Tibial nerve (tissue), 4 donors: ENCODE data around the gene SLC13A4. TPM values are rescaled to one million over a fixed set of nuclear protein-coding genes. Genes with fewer than 3 reads are reported as not detected.

Source experiments
- DNase-seq, 2 donors: peaks; one replicate each; pipeline ENCODE4 v3.0.0-alpha.2; 2019; ENCODE audit warnings: low spot score in 2 of 2
- H3K27ac ChIP-seq, 4 donors: fragments of 200-600 bp; sonication (generic) in 3 of 4; one replicate each; pipeline ENCODE4 v1.5.1; 2017 to 2019; ENCODE audit warnings: mild to moderate bottlenecking in 1 of 4
- H3K27me3 ChIP-seq, 2 donors: fragments of 200-600 bp; sonication (generic) in 1 of 2; one replicate each; pipeline versions ENCODE4 v1.5.1 to v1.6.0; 2017 to 2019
- H3K36me3 ChIP-seq, 3 donors: fragments of 200-600 bp; sonication (generic); one replicate each; pipeline ENCODE4 v1.5.1; 2018 to 2019
- H3K4me1 ChIP-seq, 4 donors: fragments of 200-600 bp; sonication (generic) in 3 of 4; one replicate each; pipeline ENCODE4 v1.5.1; 2017 to 2019
- H3K4me3 ChIP-seq, 4 donors: fragments of 200-600 bp; sonication (generic) in 3 of 4; one replicate each; pipeline ENCODE4 v1.5.1; 2017 to 2019; ENCODE audit warnings: mild to moderate bottlenecking in 1 of 4, moderate library complexity in 1 of 4
- H3K9me3 ChIP-seq, 4 donors: fragments of 200-600 bp; sonication (generic) in 3 of 4; one replicate each; pipeline ENCODE4 v1.5.1; 2017 to 2019
- EP300 ChIP-seq, 2 donors: sonication (generic); formaldehyde crosslinking; IDR thresholded peaks; one replicate each; pipeline ENCODE4 v1.6.1; 2017; ENCODE audit warnings: antibody characterized with exemption in 2 of 2, mild to moderate bottlenecking in 1 of 2
- POLR2A ChIP-seq, 2 donors: fragments of 450-650 bp; IDR thresholded peaks; one replicate each; pipeline ENCODE4 v1.6.1; 2017; ENCODE audit warnings: antibody characterized with exemption in 2 of 2, mild to moderate bottlenecking in 2 of 2, moderate library complexity in 2 of 2
- WGBS, 2 donors: methylation state at CpG; one replicate each; pipeline ENCODE4 v1.1.5; 2018; 5-methylcytosine and 5-hydroxymethylcytosine counted together
- total RNA-seq, 4 donors: library from RNA; depleted of rRNA; stranded (reverse); fragments of >200 nt; gene quantifications; one replicate each; pipeline ENCODE4 v1.1.0, GENCODE V29; 2016
- TF ChIP-seq, protein P1 (sequence below), 5 experiments: fragments of 200-600 bp in 3 of 5; fragments of 450-650 bp in 2 of 5; sonication (generic) in 3 of 5; IDR thresholded peaks; one replicate each; pipeline ENCODE4 v1.5.1; 2016 to 2019; ENCODE audit warnings: antibody characterized with exemption in 5 of 5, mild to moderate bottlenecking in 3 of 5, moderate library complexity in 2 of 5

SLC13A4 gene
- total RNA-seq, 4 donors from 2014 or later, result not detected

DNA sequence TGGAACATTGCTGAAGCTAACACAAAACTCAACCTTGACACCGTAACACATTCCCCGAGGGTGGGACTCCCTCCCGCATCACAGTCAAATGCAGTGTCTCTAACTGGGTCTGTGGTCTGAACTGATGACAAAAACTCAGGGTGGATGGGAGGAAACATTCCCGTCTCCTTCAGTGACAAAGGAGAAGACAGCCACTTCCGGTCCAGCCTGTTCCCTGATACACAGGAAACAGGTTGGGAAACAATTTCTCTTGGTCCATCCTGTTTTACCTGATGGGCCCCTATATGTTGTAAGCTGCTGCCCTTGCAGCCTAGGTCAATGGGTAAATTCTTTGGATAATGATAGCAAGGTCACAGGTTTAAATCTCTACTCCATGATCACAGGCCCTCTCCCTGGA, 20.4 kb downstream of the SLC13A4 start:
- DNase-seq, result no peak
- no peak overlapping the region for H3K4me3 ChIP-seq
- H3K4me1 ChIP-seq, result peaks cover 0 to 6% (median 0%) of the 10 kb centered on the region in 4 donors
- TF ChIP-seq EP300 (IDR thresholded peaks at IDR 0.05), result no peak
- TF ChIP-seq, protein P1, sequence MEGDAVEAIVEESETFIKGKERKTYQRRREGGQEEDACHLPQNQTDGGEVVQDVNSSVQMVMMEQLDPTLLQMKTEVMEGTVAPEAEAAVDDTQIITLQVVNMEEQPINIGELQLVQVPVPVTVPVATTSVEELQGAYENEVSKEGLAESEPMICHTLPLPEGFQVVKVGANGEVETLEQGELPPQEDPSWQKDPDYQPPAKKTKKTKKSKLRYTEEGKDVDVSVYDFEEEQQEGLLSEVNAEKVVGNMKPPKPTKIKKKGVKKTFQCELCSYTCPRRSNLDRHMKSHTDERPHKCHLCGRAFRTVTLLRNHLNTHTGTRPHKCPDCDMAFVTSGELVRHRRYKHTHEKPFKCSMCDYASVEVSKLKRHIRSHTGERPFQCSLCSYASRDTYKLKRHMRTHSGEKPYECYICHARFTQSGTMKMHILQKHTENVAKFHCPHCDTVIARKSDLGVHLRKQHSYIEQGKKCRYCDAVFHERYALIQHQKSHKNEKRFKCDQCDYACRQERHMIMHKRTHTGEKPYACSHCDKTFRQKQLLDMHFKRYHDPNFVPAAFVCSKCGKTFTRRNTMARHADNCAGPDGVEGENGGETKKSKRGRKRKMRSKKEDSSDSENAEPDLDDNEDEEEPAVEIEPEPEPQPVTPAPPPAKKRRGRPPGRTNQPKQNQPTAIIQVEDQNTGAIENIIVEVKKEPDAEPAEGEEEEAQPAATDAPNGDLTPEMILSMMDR (IDR thresholded peaks at IDR 0.05), result no peak
- no peak for TF ChIP-seq POLR2A (IDR thresholded peaks at IDR 0.05)
- H3K36me3 ChIP-seq, result peaks cover 0 to 8% (median 0%) of the 10 kb centered on the region in 3 donors
- no peak overlapping the region for H3K27ac ChIP-seq
- no peaks in the 10 kb centered on the region for H3K9me3 ChIP-seq
- H3K27me3 ChIP-seq, result no peaks in the 10 kb centered on the region
- 84 to 89% methylated on average over 5 of the region's 5 CpGs for WGBS, 2 donors

DNA sequence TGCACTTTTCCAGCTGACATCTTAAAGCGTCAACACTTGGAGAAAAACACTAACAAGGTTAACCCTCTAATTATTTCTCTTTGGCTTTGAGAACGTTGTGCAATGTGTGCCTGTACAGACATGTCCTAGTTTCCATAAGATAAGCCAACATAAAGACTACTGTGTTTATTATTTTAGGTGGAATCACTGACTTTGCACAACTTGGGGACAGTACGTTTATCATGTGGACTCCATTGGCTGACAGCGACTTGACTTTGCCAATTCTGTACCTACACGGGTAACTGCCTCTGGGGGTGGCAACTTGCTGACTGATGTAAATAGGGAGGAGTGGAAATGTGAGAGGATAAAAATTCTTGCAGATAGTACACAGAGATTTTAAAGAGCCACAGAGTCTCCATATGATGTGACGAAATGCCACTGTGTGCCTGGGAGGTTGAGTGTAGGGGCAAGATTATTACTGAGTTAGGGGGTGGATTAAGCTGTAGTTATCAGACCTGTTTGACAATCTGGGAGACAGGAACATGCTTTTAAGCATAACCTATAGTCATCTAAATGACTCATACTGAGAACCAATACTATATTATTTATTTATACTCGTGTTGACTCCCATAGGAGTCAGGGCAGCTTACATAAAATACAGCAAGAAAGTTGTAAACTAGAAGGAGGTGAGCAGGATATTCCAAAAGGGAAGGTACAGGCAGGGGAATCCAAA, 21.0 kb downstream of the SLC13A4 start:
- no peak overlapping the region for H3K27ac ChIP-seq
- 77 to 86% methylated on average over 7 of the region's 7 CpGs for WGBS, 2 donors

DNA sequence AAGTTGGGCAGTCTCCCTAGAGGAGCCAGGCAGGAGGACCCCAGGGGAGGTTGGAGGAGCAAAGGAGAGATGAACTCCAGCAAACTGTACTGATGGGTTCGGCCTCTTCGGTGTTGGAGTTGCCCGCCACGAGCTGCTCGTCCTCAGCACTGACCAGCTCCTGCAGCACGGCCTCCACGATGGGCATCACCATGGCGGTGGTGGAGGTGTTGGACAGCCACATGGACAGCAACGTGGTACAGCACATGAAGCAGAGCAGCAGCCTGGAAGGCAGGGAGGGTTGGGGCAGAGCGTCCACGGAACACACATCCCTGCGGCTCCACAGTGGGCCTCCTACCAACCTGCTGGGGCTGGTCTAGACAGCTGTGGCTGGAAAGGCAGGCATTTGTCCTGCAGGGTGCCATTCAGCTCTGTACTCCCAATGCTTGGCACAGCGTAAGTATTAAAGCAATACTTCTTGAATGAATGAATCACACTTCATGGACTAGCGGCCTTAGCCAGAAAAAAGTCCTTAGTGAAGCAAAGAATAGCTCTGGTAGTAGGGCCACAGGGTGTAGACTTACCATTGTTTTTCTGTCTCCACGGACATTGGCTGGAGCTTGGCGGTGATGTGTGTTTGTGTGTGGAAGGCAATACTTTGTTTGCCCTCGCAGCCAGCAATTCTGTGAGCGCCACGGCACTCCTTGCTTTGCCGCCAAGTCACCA, 21.8 kb downstream of the SLC13A4 start:
- Histone ChIP-seq H3K9me3 (no peaks in the 10 kb centered on the region), H3K36me3 (peaks cover 0 to 8% (median 0%) of the 10 kb centered on the region in 3 donors), H3K27me3 (no peaks in the 10 kb centered on the region), H3K27ac (no peak overlapping the region), H3K4me1 (peaks cover 0 to 4% (median 0%) of the 10 kb centered on the region in 4 donors), H3K4me3 (no peak overlapping the region)
- 90 to 94% methylated on average over 19 to 20 of the region's 20 CpGs for WGBS, 2 donors
- no peak for DNase-seq
- TF ChIP-seq, protein P1 (IDR thresholded peaks at IDR 0.05), result no peak
- TF ChIP-seq POLR2A (IDR thresholded peaks at IDR 0.05) (no peak), EP300 (IDR thresholded peaks at IDR 0.05) (no peak)

More for the DNA sequence above, 21.0 kb downstream of the SLC13A4 start:
- TF ChIP-seq POLR2A (IDR thresholded peaks at IDR 0.05) (no peak), EP300 (IDR thresholded peaks at IDR 0.05) (no peak)
- TF ChIP-seq, protein P1 (IDR thresholded peaks at IDR 0.05), result no peak
- Histone ChIP-seq H3K36me3 (peaks cover 0 to 8% (median 0%) of the 10 kb centered on the region in 3 donors), H3K4me1 (peaks cover 0 to 6% (median 0%) of the 10 kb centered on the region in 4 donors), H3K9me3 (no peaks in the 10 kb centered on the region), H3K4me3 (no peak overlapping the region), H3K27me3 (no peaks in the 10 kb centered on the region)
- no peak for DNase-seq

DNA sequence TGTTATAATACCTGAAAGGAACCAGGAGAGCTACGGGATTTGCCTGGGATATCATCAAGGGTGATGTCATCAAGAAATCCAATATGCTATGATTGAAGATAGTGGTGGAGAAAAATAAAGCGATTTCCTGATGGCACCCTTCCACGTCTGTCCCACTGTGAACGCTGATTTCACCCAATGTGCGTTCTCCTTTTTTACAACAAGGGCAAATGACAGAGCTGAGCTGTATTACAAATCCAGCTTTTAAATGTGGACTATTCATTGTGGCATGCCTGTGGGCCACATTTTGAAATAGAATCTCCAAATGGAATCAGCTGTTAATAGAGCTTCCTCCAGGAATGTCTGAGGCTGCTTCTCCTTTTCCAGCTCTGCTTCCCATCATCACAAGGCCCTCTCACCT, 23.3 kb downstream of the SLC13A4 start:
- WGBS, 2 donors, result 70 to 78% methylated on average over 5 of the region's 5 CpGs
- TF ChIP-seq EP300 (IDR thresholded peaks at IDR 0.05) (no peak), POLR2A (IDR thresholded peaks at IDR 0.05) (no peak)
- TF ChIP-seq, protein P1 (IDR thresholded peaks at IDR 0.05), result no peak

DNA sequence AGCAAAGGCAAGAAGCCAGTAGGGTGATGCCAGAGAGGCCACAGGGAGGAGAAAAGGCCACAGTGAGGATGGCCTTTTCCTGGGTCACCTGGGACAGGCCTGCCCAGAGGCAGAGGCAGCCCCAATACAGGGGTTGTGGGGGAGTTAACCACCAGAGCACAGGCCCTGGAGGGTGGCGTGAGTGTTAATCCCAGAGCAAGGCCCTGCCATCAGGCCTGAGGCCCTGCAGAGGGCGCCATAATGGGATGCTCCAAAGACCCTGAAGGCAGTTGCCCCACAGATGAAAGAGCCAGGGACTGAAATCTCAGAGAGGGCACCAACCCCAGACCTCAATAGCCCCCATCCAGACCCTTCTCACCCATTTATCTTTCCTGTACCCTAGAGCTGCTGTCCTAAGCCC, 23.9 kb downstream of the SLC13A4 start:
- DNase-seq, result no peak
- H3K9me3 ChIP-seq, result no peaks in the 10 kb centered on the region
- no peaks in the 10 kb centered on the region for H3K27me3 ChIP-seq
- TF ChIP-seq, protein P1 (IDR thresholded peaks at IDR 0.05), result no peak
- TF ChIP-seq EP300 (IDR thresholded peaks at IDR 0.05), result no peak
- no peak for TF ChIP-seq POLR2A (IDR thresholded peaks at IDR 0.05)
- peaks cover 0 to 21% (median 0%) of the 10 kb centered on the region in 3 donors for H3K36me3 ChIP-seq
- 61 to 74% methylated on average over 2 of the region's 2 CpGs for WGBS, 2 donors
- H3K27ac ChIP-seq, result no peak overlapping the region
- H3K4me3 ChIP-seq, result no peak overlapping the region
- no peaks in the 10 kb centered on the region for H3K4me1 ChIP-seq

More for the DNA sequence above, 23.3 kb downstream of the SLC13A4 start:
- no peak overlapping the region for H3K4me3 ChIP-seq
- no peaks in the 10 kb centered on the region for H3K27me3 ChIP-seq
- H3K4me1 ChIP-seq, result no peaks in the 10 kb centered on the region
- DNase-seq, result no peak
- H3K36me3 ChIP-seq, result peaks cover 0 to 19% (median 0%) of the 10 kb centered on the region in 3 donors
- no peaks in the 10 kb centered on the region for H3K9me3 ChIP-seq
- no peak overlapping the region for H3K27ac ChIP-seq
